Measurements from ENCODE around the gene ZNF813. TPM values are rescaled to one million over a fixed set of nuclear protein-coding genes. Genes with fewer than 3 reads are reported as not detected.
"Not testable (repeated sequence)": the region's sequence is repeated elsewhere in the genome, so short reads cannot be mapped to it uniquely, and the experiment has no call there.

Gene ZNF813
- 1.9 TPM for total RNA-seq

DNA sequence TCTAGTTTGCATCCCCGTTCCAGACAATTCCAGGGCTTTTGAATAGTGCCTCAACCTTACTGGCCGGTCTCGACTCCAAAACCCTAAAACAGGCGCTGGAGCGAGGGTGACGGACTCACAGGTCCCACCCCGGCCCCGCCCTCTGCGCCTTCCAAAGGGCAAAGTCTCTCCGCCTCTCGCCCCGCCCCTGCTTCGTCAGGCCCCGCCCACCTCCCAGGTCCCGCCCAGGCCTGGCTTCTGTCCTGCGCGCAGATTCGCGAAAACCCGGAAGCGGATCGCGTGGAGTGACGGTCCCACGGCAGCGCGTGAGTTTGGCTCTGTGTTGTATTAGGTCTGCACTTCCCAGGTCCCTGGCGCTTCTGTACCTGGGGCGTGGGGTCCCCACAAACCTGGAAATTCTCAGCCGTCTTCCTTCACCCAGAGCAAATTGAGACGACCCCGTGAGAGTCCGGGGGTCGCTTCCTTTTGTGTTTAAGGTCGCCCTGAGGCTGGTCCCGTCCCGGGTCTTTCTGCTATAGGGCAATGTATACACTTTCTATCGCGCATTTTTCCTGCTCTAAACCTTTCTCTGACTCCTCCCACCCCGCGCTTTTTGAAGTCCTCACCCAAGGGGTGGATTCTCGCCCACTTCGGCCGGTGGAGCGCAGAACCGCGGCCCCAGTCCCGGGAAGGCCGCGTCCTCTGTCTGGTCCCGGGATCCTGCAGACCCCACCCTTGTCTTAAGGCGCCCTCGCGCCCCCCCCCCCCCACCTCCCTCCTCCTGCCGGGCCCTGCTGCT, at the start of gene ZNF813:
ZNF813 (plus strand) TSS at position 249 of the 778 bp plus-strand sequence. CDS start 16,090 bp downstream, outside the sequence.
- ATAC-seq, result peak; percentile 100

DNA sequence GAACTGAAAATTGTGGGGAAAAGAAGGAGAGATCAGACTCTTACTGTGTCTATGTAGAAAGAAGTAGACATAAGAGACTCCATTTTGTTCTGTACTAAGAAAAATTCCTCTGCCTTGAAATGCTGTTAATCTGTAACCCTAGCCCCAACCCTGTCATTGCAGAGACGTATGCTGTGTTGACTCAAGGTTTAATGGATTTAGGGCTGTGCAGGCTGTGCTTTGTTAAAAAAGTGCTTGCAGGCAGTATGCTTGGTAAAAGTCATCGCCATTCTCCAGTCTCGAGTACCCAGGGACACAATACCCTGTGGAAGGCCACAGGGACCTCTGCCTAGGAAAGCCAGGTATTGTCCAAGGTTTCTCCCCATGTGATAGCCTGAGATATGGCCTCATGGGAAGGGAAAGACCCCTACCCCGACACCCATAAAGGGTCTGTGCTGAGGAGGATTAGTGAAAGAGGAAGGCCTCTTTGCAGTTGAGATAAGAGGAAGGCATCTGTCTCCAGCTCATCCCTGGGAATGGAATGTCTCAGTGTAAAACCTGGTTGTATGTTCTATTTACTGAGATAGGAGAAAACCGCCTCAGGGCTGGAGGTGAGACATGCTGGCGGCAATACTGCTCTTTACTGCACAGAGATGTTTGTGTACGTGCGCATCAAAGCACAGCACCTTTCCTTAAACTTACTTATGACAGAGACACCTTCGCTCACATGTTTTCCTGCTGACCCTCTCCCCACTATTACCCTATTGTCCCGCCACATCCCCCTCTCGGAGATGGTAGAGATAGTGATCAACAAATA, 46.8 kb upstream of the ZNF813 start:
- ATAC-seq, result not testable (repeated sequence)

DNA sequence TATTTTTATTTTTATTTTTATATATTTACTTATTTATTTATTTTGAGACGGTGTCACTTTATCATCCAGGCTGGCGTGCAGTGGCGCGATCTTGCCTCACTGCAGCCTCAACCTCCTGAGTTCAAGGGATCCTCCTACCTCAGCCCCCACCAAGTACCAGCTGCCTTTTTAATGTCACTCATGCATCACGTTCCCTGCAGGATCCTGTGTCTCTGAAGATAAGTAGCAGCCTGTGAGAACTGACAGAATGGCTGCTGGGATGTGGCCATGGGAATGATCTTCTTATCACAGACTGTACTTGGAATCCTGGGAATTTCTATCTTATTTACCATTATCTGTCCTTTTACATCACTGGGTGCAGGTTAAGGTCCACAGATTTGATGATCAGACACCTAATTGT, 45.0 kb upstream of the ZNF813 start:
- no peak for ATAC-seq

DNA sequence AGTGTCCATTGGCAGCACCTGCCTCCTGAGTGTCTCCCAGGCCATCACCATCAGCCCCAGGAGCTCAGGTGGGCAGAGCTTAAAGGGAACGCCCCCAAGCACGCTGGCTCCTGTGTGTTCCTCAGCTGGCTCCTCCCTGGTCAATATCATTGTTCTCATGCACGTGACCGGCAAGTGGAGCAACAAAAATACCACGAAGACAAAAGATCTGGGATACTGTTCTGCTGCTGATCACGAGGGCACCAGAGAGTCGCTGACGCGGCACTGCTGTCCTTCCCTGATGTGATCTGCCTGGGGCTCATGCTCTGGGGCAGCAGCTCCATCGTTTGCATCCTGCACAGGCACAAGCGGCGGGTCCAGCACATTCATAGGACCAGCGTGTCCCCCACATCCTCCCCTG, 44.5 kb upstream of the ZNF813 start:
- not testable (repeated sequence) for ATAC-seq

DNA sequence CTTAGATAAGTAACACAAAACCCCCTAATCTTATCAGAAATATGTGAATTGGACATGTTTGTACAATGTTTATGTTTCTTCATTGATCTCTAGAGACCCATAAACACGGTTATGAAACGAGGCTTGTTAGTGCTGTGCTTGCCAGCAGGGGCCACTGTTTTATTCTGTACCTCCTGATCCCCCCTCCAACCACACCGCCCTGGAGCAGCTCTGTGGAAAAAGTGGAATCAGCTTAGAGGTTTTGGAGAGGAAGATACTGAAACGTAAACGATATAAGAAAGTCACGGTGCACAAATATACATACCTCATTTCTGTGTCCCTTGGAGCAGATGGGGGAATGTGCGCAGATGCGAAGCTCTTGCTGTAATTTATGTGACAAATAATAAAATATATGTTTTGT, 43.9 kb upstream of the ZNF813 start:
- ATAC-seq, result not testable (repeated sequence)

DNA sequence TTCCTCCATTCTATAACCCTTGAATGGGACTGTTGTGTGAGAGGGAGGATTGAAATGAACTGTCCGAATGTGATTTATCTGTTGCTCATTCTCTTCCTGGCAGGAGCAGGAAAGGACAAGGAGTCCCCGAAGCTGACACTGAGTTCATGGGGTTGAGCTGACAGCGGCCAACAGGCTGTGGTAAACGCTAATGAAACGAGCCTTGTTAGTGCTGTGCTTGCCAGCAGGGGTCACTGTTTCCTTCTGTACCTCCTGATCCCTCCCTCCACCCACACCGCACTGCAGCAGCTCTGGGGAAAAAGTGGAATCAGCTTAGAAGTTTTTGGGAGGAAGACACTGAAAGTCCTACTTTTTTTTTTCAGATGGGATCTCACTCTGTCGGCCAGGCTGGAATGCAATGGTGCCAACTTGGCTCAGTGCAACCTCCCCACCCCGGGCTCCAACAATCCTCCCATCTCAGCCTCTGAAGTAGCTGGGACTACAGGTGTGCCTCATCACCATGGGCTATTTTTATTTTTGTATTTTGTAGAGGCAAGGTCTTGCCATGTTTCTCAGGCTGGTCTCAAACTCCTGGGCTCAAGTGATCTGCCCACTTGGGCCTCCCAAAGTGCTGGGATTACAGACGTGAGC, 42.5 kb upstream of the ZNF813 start:
- ATAC-seq, result peak; percentile 86

DNA sequence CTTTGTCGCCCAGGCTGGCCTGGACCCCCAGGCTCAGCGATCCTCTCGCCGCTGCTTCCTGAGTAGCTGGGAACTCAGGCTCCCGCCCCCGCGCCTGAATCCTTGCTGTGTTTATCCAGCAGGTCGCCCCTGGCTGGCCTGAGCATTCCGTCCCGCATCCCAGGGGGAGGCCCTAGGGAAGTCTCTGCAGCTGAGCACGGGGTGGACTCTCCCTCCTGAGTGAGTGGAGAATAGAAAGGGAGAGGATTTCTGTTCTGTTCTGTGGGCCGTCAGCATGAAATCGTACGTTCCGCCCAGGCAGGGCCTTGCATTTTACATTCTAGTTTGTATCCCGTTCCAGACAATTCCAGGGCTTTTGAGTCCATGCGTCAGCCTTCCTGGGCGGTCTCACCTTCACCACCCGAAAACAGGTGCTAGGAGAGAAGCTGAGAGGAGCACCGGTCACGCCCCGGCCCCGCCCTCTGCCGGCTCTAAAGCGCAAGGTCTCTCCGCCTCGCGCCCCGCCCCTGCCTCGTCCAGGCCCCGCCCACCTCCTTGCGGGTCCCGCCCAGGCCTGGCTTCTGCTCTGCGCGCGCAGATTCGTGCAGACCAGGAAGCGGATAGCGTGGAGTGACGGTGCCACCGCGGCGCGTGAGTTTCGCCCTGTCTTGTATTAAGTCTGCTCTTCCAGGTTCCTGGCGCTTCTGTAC, 36.0 kb upstream of the ZNF813 start, which contains the start of gene ZNF761:
ZNF761 (plus strand) TSS at position 586 of the 689 bp plus-strand sequence. CDS start 15,285 bp downstream, outside the sequence.
- peak; percentile 100 for ATAC-seq

DNA sequence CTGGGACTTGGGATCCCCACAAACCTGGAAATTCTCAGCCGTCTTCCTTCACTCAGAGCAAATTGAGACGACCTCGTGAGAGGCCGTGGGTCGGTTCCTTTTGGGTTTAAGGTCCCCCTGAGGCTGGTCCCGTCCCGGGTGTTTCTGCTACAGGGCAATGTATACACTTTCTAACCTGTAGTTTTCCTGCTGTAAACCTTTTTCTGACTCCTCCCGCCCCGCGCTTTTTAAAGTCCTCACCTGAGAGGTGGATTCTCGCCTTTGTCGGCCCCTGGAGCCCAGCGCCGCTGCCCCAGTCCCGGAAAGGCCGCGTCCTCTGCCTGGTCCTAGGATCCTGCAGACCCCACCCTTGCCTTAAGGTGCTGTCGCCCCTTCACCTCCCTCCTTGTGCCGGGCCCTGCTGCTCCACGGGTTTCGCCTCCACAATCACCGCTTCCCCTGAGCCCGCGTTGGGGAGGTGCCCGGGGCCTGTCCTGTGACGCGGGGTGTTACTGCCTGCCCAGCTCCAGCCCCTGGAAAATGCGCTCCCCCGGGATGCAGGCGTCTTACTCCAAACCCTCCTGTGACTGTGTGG, 35.4 kb upstream of the ZNF813 start:
- ATAC-seq, result peak; percentile 35

DNA sequence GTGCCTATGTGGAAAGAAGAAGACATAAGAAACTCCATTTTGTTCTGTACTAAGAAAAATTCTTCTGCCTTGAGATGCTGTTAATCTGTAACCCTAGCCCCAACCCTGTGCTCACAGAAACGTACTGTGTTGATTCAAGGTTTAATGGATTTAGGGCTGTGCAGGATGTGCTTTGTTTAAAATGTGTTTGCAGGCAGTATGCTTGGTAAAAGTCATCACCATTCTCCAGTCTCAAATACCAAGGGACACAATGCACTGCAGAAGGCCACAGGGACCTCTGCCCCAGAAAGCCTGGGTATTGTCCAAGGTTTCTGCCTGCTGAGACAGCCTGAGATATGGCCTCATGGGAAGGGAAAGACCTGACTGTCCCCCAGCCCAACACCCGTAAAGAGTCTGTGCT, 23.7 kb upstream of the ZNF813 start:
- not testable (repeated sequence) for ATAC-seq

GRCh38 chr19:53447196-53447595, 20.3 kb upstream of the ZNF813 start:
- not testable (repeated sequence) for ATAC-seq

GRCh38 chr19:53455828-53456227, 11.7 kb upstream of the ZNF813 start:
- ATAC-seq, result no peak

- ATAC-seq, result not testable (repeated sequence)
Measured at GRCh38 chr19:53460131-53460721, 7.3 kb upstream of the ZNF813 start.

- no peak for ATAC-seq
Measured at GRCh38 chr19:53461866-53462265, 5.7 kb upstream of the ZNF813 start.

GRCh38 chr19:53462861-53463260, 4.7 kb upstream of the ZNF813 start:
- ATAC-seq, result no peak

- ATAC-seq, result no peak
Measured at GRCh38 chr19:53463263-53463662, 4.3 kb upstream of the ZNF813 start.

DNA sequence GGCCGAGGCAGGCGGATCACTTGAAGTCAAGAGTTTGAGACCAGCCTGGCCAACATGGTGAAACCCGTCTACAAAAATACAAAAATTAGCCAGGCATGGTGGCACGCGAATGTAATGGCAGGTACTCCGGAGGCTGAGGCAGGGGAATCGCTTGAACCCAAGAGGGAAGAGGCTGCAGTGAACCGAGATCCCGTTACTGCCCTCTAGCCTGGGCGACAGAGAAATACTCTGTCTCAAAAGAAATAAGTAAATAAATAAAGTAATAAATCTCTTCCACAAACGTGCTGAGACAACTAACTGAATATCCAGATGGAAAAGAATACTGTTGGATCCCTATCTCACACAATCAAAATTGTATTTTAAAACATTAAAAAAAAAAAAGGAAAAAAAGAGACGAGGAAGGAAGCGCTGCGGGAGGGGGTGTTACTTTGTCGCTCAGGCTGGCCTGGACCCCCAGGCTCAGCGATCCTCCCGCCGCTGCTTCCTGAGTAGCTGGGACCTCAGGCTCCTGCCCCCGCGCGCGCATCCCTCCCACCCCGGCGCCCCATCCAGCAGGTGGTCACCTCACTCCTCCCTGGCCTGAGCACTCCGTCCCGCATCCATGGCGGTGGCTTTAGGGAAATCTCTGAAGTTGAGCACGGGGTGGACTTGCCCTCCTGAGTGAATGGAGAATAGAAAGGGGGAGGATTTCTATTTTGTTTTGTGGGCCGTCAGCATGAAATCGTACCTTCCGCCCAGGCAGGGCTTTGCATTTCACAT, 628 bp upstream of the ZNF813 start:
- ATAC-seq, result no peak

GRCh38 chr19:53468628-53469027, 1.1 kb downstream of the ZNF813 start:
- ATAC-seq, result not testable (repeated sequence)

DNA sequence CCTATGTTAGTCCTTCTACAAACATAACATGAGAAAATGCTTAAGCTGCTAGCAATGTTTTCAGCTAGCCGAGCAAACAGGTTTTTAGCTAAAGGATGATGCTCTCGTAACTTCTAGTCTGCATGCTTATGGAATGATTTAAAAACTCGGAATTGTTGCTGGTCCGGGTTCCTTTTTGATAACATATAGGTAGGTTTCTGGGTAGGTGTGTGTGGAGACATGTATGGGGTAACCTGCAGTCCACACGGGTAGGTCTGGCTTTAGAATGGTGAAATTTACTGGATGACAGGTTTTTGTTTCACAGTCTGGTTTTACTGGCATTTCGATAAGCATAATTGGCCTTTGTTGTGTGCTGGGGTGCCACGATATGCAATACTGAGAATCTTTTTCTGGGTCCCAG, 4.4 kb downstream of the ZNF813 start:
- ATAC-seq, result no peak

GRCh38 chr19:53474832-53475231, 7.3 kb downstream of the ZNF813 start:
- ATAC-seq, result not testable (repeated sequence)

DNA sequence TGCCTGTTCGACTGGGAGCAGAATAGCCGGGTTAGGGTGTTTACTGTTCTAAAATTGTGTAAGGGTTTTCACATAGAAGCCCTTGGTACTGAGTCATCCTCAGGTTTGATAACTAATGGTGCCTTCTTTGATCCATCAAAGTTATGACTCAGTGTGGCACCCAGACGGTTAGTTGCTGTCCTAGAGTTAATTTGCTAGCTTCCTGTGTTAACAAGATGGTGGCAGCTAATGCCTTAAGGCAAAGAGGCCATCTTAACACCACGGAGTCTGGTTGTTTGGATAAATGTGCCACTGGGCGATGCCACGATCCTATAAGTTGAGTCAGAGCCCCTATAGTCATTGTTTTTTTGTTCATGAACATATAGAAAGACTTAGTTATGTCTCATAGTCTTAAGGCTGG, 7.9 kb downstream of the ZNF813 start:
- peak; percentile 74 for ATAC-seq

DNA sequence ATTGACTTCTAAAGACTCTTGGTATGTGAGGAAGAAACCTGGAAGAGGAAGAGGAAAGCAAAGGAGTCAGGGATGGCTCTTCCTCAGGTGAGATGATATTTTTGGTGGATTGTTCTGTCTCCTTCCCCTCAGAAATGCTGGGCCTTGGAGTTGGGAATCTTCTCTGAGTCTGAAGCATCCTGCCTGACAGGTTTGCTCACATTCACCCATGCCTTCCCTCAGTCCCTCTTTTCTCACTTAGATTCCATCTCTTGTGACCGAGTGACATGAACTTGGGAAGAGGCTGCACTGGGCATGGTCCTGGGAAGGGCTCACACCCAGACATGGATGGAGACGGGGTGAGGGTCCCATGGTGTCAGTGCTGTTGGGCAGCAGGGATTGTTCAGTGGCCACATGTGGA, 16.2 kb downstream of the ZNF813 start:
- ATAC-seq, result not testable (repeated sequence)
